Myometrial cell (primary cell): Measurements from ENCODE around the gene SLC19A2. TPM values are rescaled to one million over a fixed set of nuclear protein-coding genes. Genes with fewer than 3 reads are reported as not detected.

ENCODE experiments used
- total RNA-seq: library from RNA; depleted of rRNA; stranded (reverse); fragments of >200 nt; gene quantifications from 2 replicates; pipeline ENCODE4 v1.2.3, GENCODE V29; 2015

Gene SLC19A2, protein sequence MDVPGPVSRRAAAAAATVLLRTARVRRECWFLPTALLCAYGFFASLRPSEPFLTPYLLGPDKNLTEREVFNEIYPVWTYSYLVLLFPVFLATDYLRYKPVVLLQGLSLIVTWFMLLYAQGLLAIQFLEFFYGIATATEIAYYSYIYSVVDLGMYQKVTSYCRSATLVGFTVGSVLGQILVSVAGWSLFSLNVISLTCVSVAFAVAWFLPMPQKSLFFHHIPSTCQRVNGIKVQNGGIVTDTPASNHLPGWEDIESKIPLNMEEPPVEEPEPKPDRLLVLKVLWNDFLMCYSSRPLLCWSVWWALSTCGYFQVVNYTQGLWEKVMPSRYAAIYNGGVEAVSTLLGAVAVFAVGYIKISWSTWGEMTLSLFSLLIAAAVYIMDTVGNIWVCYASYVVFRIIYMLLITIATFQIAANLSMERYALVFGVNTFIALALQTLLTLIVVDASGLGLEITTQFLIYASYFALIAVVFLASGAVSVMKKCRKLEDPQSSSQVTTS
- 6.6 and 6.9 TPM in 2 replicates for total RNA-seq

GRCh38 chr1:169485431-169486280 is at the start of gene SLC19A2:
SLC19A2 (minus strand) TSS chr1:169485944; CDS start chr1:169485766, 178 bp downstream.

DNA sequence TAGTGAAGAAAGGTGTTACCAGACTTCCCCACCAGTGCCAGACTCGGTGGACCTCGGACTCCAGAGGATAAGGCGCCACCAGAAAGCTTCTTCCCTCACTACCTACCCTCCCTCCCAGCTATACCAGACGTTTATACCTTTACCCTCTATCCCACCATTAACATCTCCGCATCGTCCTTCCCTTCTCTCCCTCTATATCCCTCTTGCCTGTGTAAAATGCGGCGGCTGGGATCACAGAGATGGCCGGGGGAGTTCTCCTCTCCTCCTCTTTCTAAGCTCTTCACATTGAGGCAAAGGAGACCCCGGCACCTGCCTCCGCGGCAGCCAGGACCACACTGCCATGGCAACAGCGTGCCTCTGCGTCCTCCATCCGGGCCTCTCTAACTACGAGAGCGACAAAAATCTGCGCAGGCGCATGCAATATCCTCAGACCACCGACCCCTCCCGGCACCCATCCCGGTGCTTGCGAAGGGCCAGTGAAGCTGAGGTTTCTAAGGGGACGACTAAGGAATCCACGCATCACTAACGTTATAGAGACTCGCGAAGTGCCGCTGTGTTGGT is 58.6 kb downstream of the SLC19A2 start, which contains the start of gene CCDC181:
TSS of gene CCDC181 (minus strand) at position 394 of the 561 bp plus-strand sequence. CDS start 2,547 bp downstream, outside the sequence.

Other genes with a start within 250 kb of the SLC19A2 start
- 28.3 and 48.7 TPM in 2 replicates for gene NME7, start 118.1 kb downstream of the SLC19A2 start, total RNA-seq
- 28.7 and 33.7 TPM in 2 replicates for gene BLZF1, start 117.7 kb downstream of the SLC19A2 start, total RNA-seq
- 0.86 and 1.1 TPM in 2 replicates for gene CCDC181, start 58.5 kb downstream of the SLC19A2 start, total RNA-seq
- gene F5, start 100.5 kb upstream of the SLC19A2 start, total RNA-seq = not detected in 2 replicates
- not detected in 2 replicates for gene SELP, start 144.2 kb upstream of the SLC19A2 start, total RNA-seq
- not detected in 2 replicates for gene SELL, start 225.7 kb upstream of the SLC19A2 start, total RNA-seq
- not detected in 2 replicates for gene SELE, start 248.1 kb upstream of the SLC19A2 start, total RNA-seq